PC-9 (cell line): ENCODE measurements around the gene SREBF2. TPM values are rescaled to one million over a fixed set of nuclear protein-coding genes. Genes with fewer than 3 reads are reported as not detected.

Experiments
- BruUV-seq: library from RNA; stranded (reverse); fragments of 400-500 nt; replicated peaks from 2 replicates; lab custom pipeline; 2021; lab: Mats Ljungman, UMichigan
- CTCF ChIA-PET: fragments of 300-600 bp; sonication (Branson Sonifier 250); formaldehyde crosslinking; loops from one replicate; lab custom pipeline; 2022; ENCODE audit warnings: antibody characterized with exemption; lab: Charles Lee
- POLR2A ChIA-PET: fragments of 300-600 bp; sonication (Branson Sonifier 250); formaldehyde crosslinking; loops from one replicate; lab custom pipeline; 2022; ENCODE audit warnings: antibody characterized with exemption; ENCODE audit not compliant: unreplicated experiment; lab: Charles Lee
- DNase-seq, 2 experiments: peaks; one replicate each; pipeline versions ENCODE4 v3.0.0 to v3.0.0-alpha.2; 2015 to 2022; ENCODE audit warnings: mixed read lengths in 1 of 2
- H2AFZ ChIP-seq: fragments of 200-600 bp; sonication (generic); 2 replicates; pipeline ENCODE4 v1.8.1; 2017; ENCODE audit warnings: antibody characterized with exemption
- H3F3A ChIP-seq: fragments of 200-600 bp; sonication (generic); 2 replicates; pipeline ENCODE4 v1.8.1; 2017; ENCODE audit warnings: antibody characterized with exemption, mild to moderate bottlenecking, low read depth; ENCODE audit not compliant: insufficient read depth
- H3K27ac ChIP-seq: fragments of 200-600 bp; sonication (generic); 2 replicates; pipeline ENCODE4 v1.6.1; 2016; ENCODE audit warnings: mixed run types
- H3K27me3 ChIP-seq: fragments of 200-600 bp; sonication (generic); 2 replicates; pipeline ENCODE4 v1.6.1; 2016; ENCODE audit warnings: low read depth, mixed run types; ENCODE audit not compliant: insufficient read depth
- H3K36me3 ChIP-seq: fragments of 200-600 bp; sonication (generic); 2 replicates; pipeline ENCODE4 v1.6.1; 2016; ENCODE audit warnings: low read depth, mixed run types
- H3K4me1 ChIP-seq: fragments of 200-600 bp; sonication (generic); replicated peaks from 2 replicates; pipeline ENCODE4 v1.6.1; 2016; ENCODE audit warnings: mixed run types; ENCODE audit not compliant: insufficient read depth
- H3K4me2 ChIP-seq: fragments of 200-600 bp; sonication (generic); 2 replicates; pipeline ENCODE4 v1.6.1; 2017; ENCODE audit warnings: mixed run types
- H3K4me3 ChIP-seq: fragments of 200-600 bp; sonication (generic); 2 replicates; pipeline ENCODE4 v1.6.1; 2016; ENCODE audit warnings: mixed run types
- H3K79me2 ChIP-seq: fragments of 200-600 bp; sonication (generic); 2 replicates; pipeline ENCODE4 v1.6.1; 2017; ENCODE audit warnings: low read depth, mixed run types
- H3K9me2 ChIP-seq: fragments of 200-600 bp; sonication (generic); 2 replicates; pipeline ENCODE4 v1.8.1; 2017; ENCODE audit warnings: mild to moderate bottlenecking; ENCODE audit not compliant: insufficient read depth
- H3K9me3 ChIP-seq: fragments of 200-600 bp; sonication (generic); 2 replicates; pipeline ENCODE4 v1.8.1; 2016; ENCODE audit warnings: low read depth; ENCODE audit not compliant: insufficient read depth
- H4K20me1 ChIP-seq: fragments of 200-600 bp; sonication (generic); 2 replicates; pipeline ENCODE4 v1.8.1; 2017; ENCODE audit not compliant: insufficient read depth
- CTCF ChIP-seq: fragments of 200-600 bp; sonication (generic); conservative IDR thresholded peaks from 2 replicates; pipeline ENCODE4 v1.6.1; 2017; ENCODE audit warnings: mixed run types, antibody characterized with exemption, mild to moderate bottlenecking, moderate library complexity
- EZH2 ChIP-seq: fragments of 200-600 bp; sonication (generic); IDR thresholded peaks from 2 replicates; pipeline ENCODE4 v1.8.0; 2017; ENCODE audit warnings: antibody characterized with exemption, low read depth
- intact Hi-C: fragments of 100-400 bp; cut with micrococcal nuclease; formaldehyde crosslinking; loops from one replicate; pipeline ENCODE4 v1.10.0; 2022; ENCODE audit not compliant: unreplicated experiment
- microRNA-seq: library from miRNA; unstranded; fragments of <30 nt; microRNA quantifications from one replicate; pipeline ENCODE4 v1.2.0, GENCODE V29; 2021; ENCODE audit warnings: borderline number of aligned reads, borderline replicate concordance
- total RNA-seq: library from RNA; stranded (reverse); gene quantifications from 2 replicates; pipeline ENCODE4 v1.2.3, GENCODE V29; 2021

The SREBF2 gene
- total RNA-seq, 1 experiment from 2014 or later: 196 TPM

DNA sequence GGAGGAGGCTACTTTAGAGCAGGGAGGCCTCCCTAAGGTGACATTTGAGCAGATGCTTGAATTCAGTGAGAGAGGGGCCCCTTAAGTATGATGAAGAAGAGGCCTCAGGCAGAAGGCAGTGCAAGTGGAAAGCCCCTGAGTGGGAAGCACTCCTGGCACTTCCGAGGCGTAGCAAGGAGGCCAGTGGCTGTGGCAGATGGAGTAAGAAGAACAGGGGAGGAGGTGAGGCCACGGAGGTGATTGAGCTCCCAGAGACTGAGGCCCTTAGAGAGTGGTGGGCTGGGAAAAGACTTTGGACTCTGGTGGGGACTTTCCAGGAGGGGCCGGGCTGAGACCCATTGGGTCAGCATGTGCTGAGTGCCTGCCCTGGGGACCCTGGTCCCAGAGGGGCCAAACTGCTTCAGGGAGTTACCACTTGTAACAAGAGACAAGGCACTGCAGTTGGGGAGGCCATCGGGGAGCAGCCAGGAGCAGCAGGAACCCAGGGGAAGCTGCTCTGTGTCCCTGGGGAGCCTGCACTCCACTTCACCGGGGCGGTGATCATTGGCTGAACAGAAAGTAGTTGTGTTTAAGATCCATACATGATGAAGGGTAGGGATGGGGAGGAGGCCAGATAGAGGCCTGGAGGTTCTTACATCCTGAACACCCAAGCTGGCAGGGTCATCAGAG, 116.5 kb downstream of the SREBF2 start:
- ChIA-PET CTCF (no interaction called here), POLR2A (no interaction called here)
- no TSS peak for BruUV-seq
- Histone ChIP-seq H3K4me1 (peaks cover 18% of the 10 kb centered on the region), H2AFZ (no peak overlapping the region), H3K36me3 (no peaks in the 10 kb centered on the region), H3K4me3 (no peak overlapping the region), H3F3A (peaks cover 5% of the 10 kb centered on the region), H3K27ac (no peak overlapping the region), H3K27me3 (no peaks in the 10 kb centered on the region), H3K9me3 (no peaks in the 10 kb centered on the region), H4K20me1 (no peaks in the 10 kb centered on the region), H3K9me2 (no peaks in the 10 kb centered on the region), H3K4me2 (no peak overlapping the region), H3K79me2 (peaks cover 18% of the 10 kb centered on the region)
- no peak for TF ChIP-seq CTCF
- TF ChIP-seq EZH2: no peak
- DNase-seq: no peak
- intact Hi-C loops: loop anchor here (5.0 to 10.0 kb wide), 2 partner anchors 125 to 407 kb away; partner anchors contain the start of genes NAGA, PHETA2, POLR3H and SMDT1

- intact Hi-C loops: no loop called here
- Histone ChIP-seq H3K36me3 (no peaks in the 10 kb centered on the region), H3F3A (no peaks in the 10 kb centered on the region), H3K9me2 (no peaks in the 10 kb centered on the region), H3K4me2 (no peak within 1 kb of the TSS), H3K79me2 (no peaks in the 10 kb centered on the region), H3K4me1 (peaks cover 7% of the 10 kb centered on the region), H2AFZ (no peak within 1 kb of the TSS), H4K20me1 (no peaks in the 10 kb centered on the region), H3K27me3 (no peaks in the 10 kb centered on the region), H3K4me3 (no peak within 1 kb of the TSS), H3K27ac (no peak within 1 kb of the TSS), H3K9me3 (no peaks in the 10 kb centered on the region)
- ChIA-PET POLR2A (interaction anchor here (0.6 kb wide), 1 partner anchor 225 kb away, joined by 5 read pairs; no protein-coding TSS in a partner anchor), CTCF (no interaction called here)
- BruUV-seq: no TSS peak
- TF ChIP-seq CTCF (no peak), EZH2 (no peak)
- DNase-seq: no peak
Measured at GRCh38 chr22:41951898-41952474, 119.1 kb downstream of the SREBF2 start, which contains the start of gene SMIM45. Gene SMIM45, plus strand, starts transcription at chr22:41952150.

DNA sequence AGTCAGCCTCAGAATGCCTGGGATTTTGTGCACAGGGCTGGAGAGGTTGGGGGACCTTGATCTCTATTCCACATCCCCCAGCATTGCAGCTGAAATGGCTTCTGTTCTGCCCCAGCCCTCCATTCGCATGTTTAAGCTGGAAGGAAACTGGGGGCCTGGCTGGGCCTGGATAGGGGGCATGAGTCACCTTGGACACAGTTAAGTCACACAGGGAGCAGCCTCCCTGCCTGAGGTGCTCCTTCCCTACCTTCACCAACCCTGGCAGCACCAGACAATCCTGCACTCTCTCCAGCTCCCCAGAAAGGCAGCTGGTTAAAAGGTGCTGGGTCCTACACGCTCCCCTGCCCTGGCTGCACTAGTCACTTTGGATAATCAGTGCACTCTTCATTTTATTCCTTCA, 119.8 kb downstream of the SREBF2 start:
- Histone ChIP-seq H2AFZ (no peak overlapping the region), H3K4me2 (no peak overlapping the region), H3K9me3 (no peaks in the 10 kb centered on the region), H3K36me3 (no peaks in the 10 kb centered on the region), H3K4me1 (peaks cover 1% of the 10 kb centered on the region; the same call in 1 of the 2 replicates), H3K27ac (no peak overlapping the region), H3K4me3 (no peak overlapping the region), H3K27me3 (no peaks in the 10 kb centered on the region), H3K9me2 (no peaks in the 10 kb centered on the region), H4K20me1 (no peaks in the 10 kb centered on the region), H3F3A (no peaks in the 10 kb centered on the region), H3K79me2 (no peaks in the 10 kb centered on the region)
- TF ChIP-seq EZH2: no peak
- TF ChIP-seq CTCF: no peak
- intact Hi-C loops: no loop called here
- ChIA-PET POLR2A (no interaction called here), CTCF (no interaction called here)
- BruUV-seq: no TSS peak
- DNase-seq: no peak

Small RNA genes lying within 50 kb of the gene (microRNA-seq; reads per million reads assigned to microRNA genes)
- gene MIR33A: 102 reads per million, percentile 50 among the genes with 10 or more reads in this experiment

Other genes starting within 250 kb of the SREBF2 start
- 49.3 and 53.1 TPM in 2 replicates for gene PMM1, start 243.3 kb upstream of the SREBF2 start, total RNA-seq
- gene DESI1, start 212.1 kb upstream of the SREBF2 start, total RNA-seq: 38.8 and 52.7 TPM in 2 replicates
- 386 and 486 TPM in 2 replicates for gene XRCC6, start 211.8 kb upstream of the SREBF2 start, total RNA-seq
- gene SNU13, start 144.2 kb upstream of the SREBF2 start, total RNA-seq: 197 and 229 TPM in 2 replicates
- 0.55 and 0.61 TPM in 2 replicates for gene MEI1, start 133.6 kb upstream of the SREBF2 start, total RNA-seq
- gene CCDC134, start 32.4 kb upstream of the SREBF2 start, total RNA-seq: 29.0 and 33.3 TPM in 2 replicates
- gene SHISA8, start 82.0 kb downstream of the SREBF2 start, total RNA-seq: 2.3 and 4.3 TPM in 2 replicates
- gene TNFRSF13C, start 93.7 kb downstream of the SREBF2 start, total RNA-seq: 2.7 and 4.0 TPM in 2 replicates
- 42.0 and 53.8 TPM in 2 replicates for gene CENPM, start 114.0 kb downstream of the SREBF2 start, total RNA-seq
- gene SEPTIN3, start 136.3 kb downstream of the SREBF2 start, total RNA-seq: 1.2 and 1.5 TPM in 2 replicates
- gene WBP2NL, start 165.7 kb downstream of the SREBF2 start, total RNA-seq: 7.1 and 12.2 TPM in 2 replicates
- gene NAGA, start 237.7 kb downstream of the SREBF2 start, total RNA-seq: 13.8 and 15.9 TPM in 2 replicates
- gene PHETA2, start 241.1 kb downstream of the SREBF2 start, total RNA-seq: 4.5 TPM in 2 replicates
- gene SMDT1, start 246.6 kb downstream of the SREBF2 start, total RNA-seq: 55.3 and 72.8 TPM in 2 replicates